PFSK-1 (cell line): ENCODE results near the gene GSG1L.

Experiments used
- FOXP2 ChIP-seq: optimal IDR thresholded peaks from 2 replicates; pipeline ENCODE3; 2011; ENCODE audit warnings: borderline replicate concordance, control low read depth, inconsistent platforms; ENCODE audit not compliant: insufficient read depth; ENCODE audit errors: extremely low read length, extremely low read depth
- POLR2AphosphoS5 ChIP-seq: IDR thresholded peaks from 2 replicates; pipeline ENCODE4 v1.6.1; 2012; ENCODE audit warnings: low read depth, mild to moderate bottlenecking, control low read depth, low read length, moderate library complexity
- REST ChIP-seq, 2 experiments: IDR thresholded peaks; 2 replicates each; pipeline versions ENCODE4 v1.6.1 to v1.8.0; 2011 to 2012; ENCODE audit warnings: low read depth in 2 of 2, low read length in 2 of 2, control low read depth in 1 of 2, inconsistent platforms in 1 of 2, mild to moderate bottlenecking in 1 of 2, moderate library complexity in 1 of 2; ENCODE audit not compliant: insufficient read depth in 1 of 2
- SIN3A ChIP-seq: IDR thresholded peaks from 2 replicates; pipeline ENCODE4 v1.6.1; 2012; ENCODE audit warnings: mild to moderate bottlenecking, low read length, moderate library complexity, borderline replicate concordance; ENCODE audit not compliant: insufficient read depth
- TAF1 ChIP-seq: IDR thresholded peaks from 2 replicates; pipeline ENCODE4 v1.6.1; 2012; ENCODE audit warnings: low read length, control low read depth, borderline replicate concordance; ENCODE audit not compliant: insufficient read depth

Gene GSG1L

GRCh38 chr16:27742333-27742732 is 321.2 kb downstream of the GSG1L start:
- TF ChIP-seq POLR2AphosphoS5 (no peak), FOXP2 (no peak), REST (IDR thresholded peaks at IDR 0.05; ENCODE audit: insufficient read depth in 1 of 2, low read depth in 2 of 2, low read length in 2 of 2) (no peak), TAF1 (no peak), SIN3A (no peak)

- TF ChIP-seq TAF1, result no peak
- TF ChIP-seq REST (IDR thresholded peaks at IDR 0.05; ENCODE audit: insufficient read depth in 1 of 2, low read depth in 2 of 2, low read length in 2 of 2), result no peak
- TF ChIP-seq POLR2AphosphoS5, result no peak
- TF ChIP-seq FOXP2, result no peak
- TF ChIP-seq SIN3A, result no peak
Observed at GRCh38 chr16:27740496-27741201, 322.9 kb downstream of the GSG1L start.

GRCh38 chr16:27739606-27740357 is 323.7 kb downstream of the GSG1L start:
- TF ChIP-seq POLR2AphosphoS5, result no peak
- TF ChIP-seq REST (IDR thresholded peaks at IDR 0.05; ENCODE audit: insufficient read depth in 1 of 2, low read depth in 2 of 2, low read length in 2 of 2), result no peak
- TF ChIP-seq FOXP2, result no peak
- TF ChIP-seq TAF1, result no peak
- TF ChIP-seq SIN3A, result no peak

- no peak for TF ChIP-seq SIN3A
- no peak for TF ChIP-seq REST (IDR thresholded peaks at IDR 0.05; ENCODE audit: insufficient read depth in 1 of 2, low read depth in 2 of 2, low read length in 2 of 2)
- no peak for TF ChIP-seq TAF1
- no peak for TF ChIP-seq FOXP2
- TF ChIP-seq POLR2AphosphoS5, result no peak
Observed at GRCh38 chr16:27738596-27738995, 324.9 kb downstream of the GSG1L start.
